ENCODE results near the gene POLDIP3.

The POLDIP3 gene

DNA sequence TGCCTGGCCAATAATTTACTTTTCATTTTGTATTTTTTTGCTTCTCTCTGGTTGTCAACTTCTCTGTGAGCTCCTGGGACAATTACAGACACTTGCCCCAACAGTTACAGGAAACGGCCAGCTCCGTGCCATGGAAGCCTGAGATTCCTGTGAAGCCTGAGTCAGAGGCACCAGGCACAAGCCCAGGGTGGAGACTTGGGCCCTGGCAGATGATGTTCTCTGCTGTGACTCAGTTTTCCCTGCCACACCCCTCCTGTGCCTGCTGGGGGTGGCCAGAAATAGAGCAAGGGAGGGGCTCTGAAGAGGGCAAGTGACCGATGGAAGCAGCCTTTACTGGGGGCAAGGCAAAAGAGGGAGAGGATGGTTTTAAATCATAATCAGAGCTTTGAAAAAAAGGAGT lies 20.8 kb upstream of the POLDIP3 start:
- DNase-seq = no peak
- Mint-ChIP-seq H3K27me3 (ENCODE audit: low read depth, poor library complexity) (no peaks in the 10 kb centered on the region), H3K4me3 (no peak overlapping the region), H3K27ac (peak overlapping the region; percentile 90), H3K4me1 (peaks cover 5% of the 10 kb centered on the region), H3K9me3 (no peaks in the 10 kb centered on the region), H3K36me3 (ENCODE audit: low read depth) (peaks cover 50% of the 10 kb centered on the region)
- no peak for TF ChIP-seq CTCF (IDR thresholded peaks at IDR 0.05)

- DNase-seq = no peak
- Mint-ChIP-seq H3K36me3 (ENCODE audit: low read depth) (peaks cover 49% of the 10 kb centered on the region), H3K4me3 (no peak overlapping the region), H3K27ac (no peak overlapping the region), H3K27me3 (ENCODE audit: low read depth, poor library complexity) (no peaks in the 10 kb centered on the region), H3K9me3 (no peaks in the 10 kb centered on the region), H3K4me1 (no peaks in the 10 kb centered on the region)
- TF ChIP-seq CTCF (IDR thresholded peaks at IDR 0.05) = no peak
Observed at GRCh38 chr22:42633013-42633412, 18.3 kb upstream of the POLDIP3 start.

- Mint-ChIP-seq H3K4me1 (no peaks in the 10 kb centered on the region), H3K36me3 (ENCODE audit: low read depth) (peaks cover 43% of the 10 kb centered on the region), H3K27me3 (ENCODE audit: low read depth, poor library complexity) (no peaks in the 10 kb centered on the region), H3K9me3 (no peaks in the 10 kb centered on the region), H3K27ac (peak overlapping the region; percentile 30), H3K4me3 (no peak overlapping the region)
- peak; percentile 24 for TF ChIP-seq CTCF (IDR thresholded peaks at IDR 0.05)
- DNase-seq = no peak
Observed at GRCh38 chr22:42632096-42632495, 17.4 kb upstream of the POLDIP3 start.

DNA sequence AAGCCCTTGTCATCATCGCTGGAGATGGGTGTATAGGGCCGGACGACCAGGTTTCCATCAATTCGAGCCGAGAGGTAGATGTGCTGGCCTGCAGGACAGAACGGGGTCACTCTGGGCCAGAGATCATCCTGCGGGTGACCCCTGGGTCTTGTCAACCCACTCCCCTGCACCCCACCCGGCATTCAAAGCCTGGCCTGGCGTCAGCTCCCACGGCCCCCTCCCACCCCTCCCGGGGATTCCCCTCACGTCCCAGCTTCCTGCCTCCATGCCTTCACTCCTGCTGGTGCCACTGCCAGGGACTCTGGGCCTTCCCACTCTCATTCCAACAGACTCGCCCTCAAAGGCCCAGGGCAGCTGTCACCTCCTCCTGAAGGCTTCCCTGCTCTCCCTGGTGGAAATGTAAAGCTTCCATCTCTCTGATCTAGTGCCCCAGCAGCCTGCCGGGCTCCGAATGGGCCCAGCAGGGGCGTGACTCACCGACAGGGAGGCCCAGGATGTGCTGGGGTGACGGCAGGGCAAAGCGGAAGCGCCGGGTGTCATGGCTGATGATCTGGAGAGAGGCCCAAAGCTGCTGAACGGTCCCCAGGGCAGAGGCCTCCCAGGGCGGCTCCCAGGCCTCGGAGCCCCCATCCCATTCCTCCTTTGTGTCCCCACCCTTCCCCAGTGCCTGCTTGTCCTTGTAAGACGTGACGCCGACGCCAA lies 16.4 kb upstream of the POLDIP3 start:
- DNase-seq = no peak
- Mint-ChIP-seq H3K9me3 (no peaks in the 10 kb centered on the region), H3K36me3 (ENCODE audit: low read depth) (peaks cover 39% of the 10 kb centered on the region), H3K4me3 (no peak overlapping the region), H3K4me1 (no peaks in the 10 kb centered on the region), H3K27me3 (ENCODE audit: low read depth, poor library complexity) (no peaks in the 10 kb centered on the region), H3K27ac (no peak overlapping the region)
- TF ChIP-seq CTCF (IDR thresholded peaks at IDR 0.05) = no peak

GRCh38 chr22:42630211-42630610 lies 15.5 kb upstream of the POLDIP3 start:
- Mint-ChIP-seq H3K4me1 (no peaks in the 10 kb centered on the region), H3K36me3 (ENCODE audit: low read depth) (peaks cover 36% of the 10 kb centered on the region), H3K4me3 (no peak overlapping the region), H3K27ac (no peak overlapping the region), H3K9me3 (no peaks in the 10 kb centered on the region), H3K27me3 (ENCODE audit: low read depth, poor library complexity) (no peaks in the 10 kb centered on the region)
- TF ChIP-seq CTCF (IDR thresholded peaks at IDR 0.05) = no peak
- DNase-seq = no peak

DNA sequence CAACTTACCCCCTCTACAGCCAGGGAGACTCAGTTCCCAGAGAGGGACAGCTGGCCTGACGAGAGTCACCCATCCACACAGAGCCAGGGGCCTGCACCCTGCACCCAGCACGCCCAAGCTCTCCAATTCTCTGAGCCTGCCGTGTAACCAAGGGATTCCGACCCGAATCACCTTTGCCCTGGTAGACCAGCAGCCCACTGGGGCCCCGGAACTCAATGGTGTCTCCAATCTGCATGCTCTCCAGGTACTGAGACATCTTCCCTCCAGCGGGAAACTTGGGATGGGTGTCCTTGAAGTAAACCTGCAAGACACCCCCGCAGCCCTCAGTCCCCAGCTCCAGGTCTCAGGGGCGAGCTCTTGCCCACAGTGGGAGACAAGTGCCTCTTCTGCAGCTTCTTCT lies 13.3 kb upstream of the POLDIP3 start:
- H3K36me3 Mint-ChIP-seq (ENCODE audit: low read depth) = peaks cover 28% of the 10 kb centered on the region
- H3K27ac Mint-ChIP-seq = peak overlapping the region; percentile 34
- H3K4me3 Mint-ChIP-seq = no peak overlapping the region
- DNase-seq = no peak
- no peak for TF ChIP-seq CTCF (IDR thresholded peaks at IDR 0.05)
- H3K9me3 Mint-ChIP-seq = no peaks in the 10 kb centered on the region
- H3K4me1 Mint-ChIP-seq = peaks cover 5% of the 10 kb centered on the region
- no peaks in the 10 kb centered on the region for H3K27me3 Mint-ChIP-seq (ENCODE audit: low read depth, poor library complexity)

Data from nephron progenitor cell (in vitro differentiated cells).